ENCODE data around the gene CELSR2.

- TF ChIP-seq GATA3 (IDR thresholded peaks at IDR 0.05; ENCODE audit: low read depth, low read length) (no peak), GATA2 (IDR thresholded peaks at IDR 0.05; ENCODE audit: low read depth, low read length) (no peak)
Measured at GRCh38 chr1:109304226-109304920, 55.0 kb downstream of the CELSR2 start.
